ENCODE measurements around the gene MOCS2. TPM values are rescaled to one million over a fixed set of nuclear protein-coding genes. Genes with fewer than 3 reads are reported as not detected.

The MOCS2 gene
- total RNA-seq, 1 experiment from 2014 or later = 14.4 TPM

DNA sequence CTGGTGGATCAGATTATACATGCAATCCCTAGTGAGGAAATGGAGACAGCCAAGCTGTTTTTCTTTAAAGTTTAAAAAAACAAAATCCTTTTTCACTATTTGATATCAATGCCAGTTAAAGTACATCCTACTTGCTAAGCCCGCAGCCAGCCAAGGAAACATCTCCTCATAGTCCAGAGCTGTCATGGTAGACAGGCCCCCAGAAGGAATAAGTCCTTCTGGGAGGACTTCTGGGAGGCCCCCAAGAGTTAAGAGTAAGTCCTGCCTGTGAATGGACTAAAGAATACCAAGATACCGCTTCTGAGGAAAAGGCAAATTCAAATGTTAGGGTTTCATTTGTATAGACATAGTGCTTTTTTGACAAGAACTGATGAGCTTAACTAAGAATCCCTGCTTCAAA lies 38.3 kb downstream of the MOCS2 start (continued):
- TF ChIP-seq, protein P1, sequence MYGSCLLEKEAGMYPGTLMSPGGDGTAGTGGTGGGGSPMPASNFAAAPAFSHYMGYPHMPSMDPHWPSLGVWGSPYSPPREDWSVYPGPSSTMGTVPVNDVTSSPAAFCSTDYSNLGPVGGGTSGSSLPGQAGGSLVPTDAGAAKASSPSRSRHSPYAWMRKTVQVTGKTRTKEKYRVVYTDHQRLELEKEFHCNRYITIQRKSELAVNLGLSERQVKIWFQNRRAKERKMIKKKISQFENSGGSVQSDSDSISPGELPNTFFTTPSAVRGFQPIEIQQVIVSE (CRISPR knock-in tag; IDR thresholded peaks at IDR 0.05; ENCODE audit: borderline replicate concordance) = no peak
- TF ChIP-seq, protein P2, sequence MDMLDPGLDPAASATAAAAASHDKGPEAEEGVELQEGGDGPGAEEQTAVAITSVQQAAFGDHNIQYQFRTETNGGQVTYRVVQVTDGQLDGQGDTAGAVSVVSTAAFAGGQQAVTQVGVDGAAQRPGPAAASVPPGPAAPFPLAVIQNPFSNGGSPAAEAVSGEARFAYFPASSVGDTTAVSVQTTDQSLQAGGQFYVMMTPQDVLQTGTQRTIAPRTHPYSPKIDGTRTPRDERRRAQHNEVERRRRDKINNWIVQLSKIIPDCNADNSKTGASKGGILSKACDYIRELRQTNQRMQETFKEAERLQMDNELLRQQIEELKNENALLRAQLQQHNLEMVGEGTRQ (CRISPR knock-in tag; IDR thresholded peaks at IDR 0.05) = no peak
- TF ChIP-seq ZNF138 (CRISPR knock-in tag; conservative IDR thresholded peaks at IDR 0.05) = no peak
- TF ChIP-seq MXD4 (CRISPR knock-in tag; IDR thresholded peaks at IDR 0.05; ENCODE audit: borderline replicate concordance) = no peak
- TF ChIP-seq, protein P3, sequence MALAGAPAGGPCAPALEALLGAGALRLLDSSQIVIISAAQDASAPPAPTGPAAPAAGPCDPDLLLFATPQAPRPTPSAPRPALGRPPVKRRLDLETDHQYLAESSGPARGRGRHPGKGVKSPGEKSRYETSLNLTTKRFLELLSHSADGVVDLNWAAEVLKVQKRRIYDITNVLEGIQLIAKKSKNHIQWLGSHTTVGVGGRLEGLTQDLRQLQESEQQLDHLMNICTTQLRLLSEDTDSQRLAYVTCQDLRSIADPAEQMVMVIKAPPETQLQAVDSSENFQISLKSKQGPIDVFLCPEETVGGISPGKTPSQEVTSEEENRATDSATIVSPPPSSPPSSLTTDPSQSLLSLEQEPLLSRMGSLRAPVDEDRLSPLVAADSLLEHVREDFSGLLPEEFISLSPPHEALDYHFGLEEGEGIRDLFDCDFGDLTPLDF (CRISPR knock-in tag; IDR thresholded peaks at IDR 0.05) = no peak
- TF ChIP-seq SMAD3 (CRISPR knock-in tag; IDR thresholded peaks at IDR 0.05; ENCODE audit: borderline replicate concordance) = no peak
- TF ChIP-seq ZNF232 (CRISPR knock-in tag; IDR thresholded peaks at IDR 0.05) = no peak
- TF ChIP-seq, protein P4, sequence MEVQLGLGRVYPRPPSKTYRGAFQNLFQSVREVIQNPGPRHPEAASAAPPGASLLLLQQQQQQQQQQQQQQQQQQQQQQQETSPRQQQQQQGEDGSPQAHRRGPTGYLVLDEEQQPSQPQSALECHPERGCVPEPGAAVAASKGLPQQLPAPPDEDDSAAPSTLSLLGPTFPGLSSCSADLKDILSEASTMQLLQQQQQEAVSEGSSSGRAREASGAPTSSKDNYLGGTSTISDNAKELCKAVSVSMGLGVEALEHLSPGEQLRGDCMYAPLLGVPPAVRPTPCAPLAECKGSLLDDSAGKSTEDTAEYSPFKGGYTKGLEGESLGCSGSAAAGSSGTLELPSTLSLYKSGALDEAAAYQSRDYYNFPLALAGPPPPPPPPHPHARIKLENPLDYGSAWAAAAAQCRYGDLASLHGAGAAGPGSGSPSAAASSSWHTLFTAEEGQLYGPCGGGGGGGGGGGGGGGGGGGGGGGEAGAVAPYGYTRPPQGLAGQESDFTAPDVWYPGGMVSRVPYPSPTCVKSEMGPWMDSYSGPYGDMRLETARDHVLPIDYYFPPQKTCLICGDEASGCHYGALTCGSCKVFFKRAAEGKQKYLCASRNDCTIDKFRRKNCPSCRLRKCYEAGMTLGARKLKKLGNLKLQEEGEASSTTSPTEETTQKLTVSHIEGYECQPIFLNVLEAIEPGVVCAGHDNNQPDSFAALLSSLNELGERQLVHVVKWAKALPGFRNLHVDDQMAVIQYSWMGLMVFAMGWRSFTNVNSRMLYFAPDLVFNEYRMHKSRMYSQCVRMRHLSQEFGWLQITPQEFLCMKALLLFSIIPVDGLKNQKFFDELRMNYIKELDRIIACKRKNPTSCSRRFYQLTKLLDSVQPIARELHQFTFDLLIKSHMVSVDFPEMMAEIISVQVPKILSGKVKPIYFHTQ (CRISPR knock-in tag; IDR thresholded peaks at IDR 0.05) = no peak
- no peak for TF ChIP-seq RELA (CRISPR knock-in tag; IDR thresholded peaks at IDR 0.05; ENCODE audit: borderline replicate concordance)
- TF ChIP-seq ESRRA (CRISPR knock-in tag; IDR thresholded peaks at IDR 0.05; ENCODE audit: borderline replicate concordance) = no peak

DNA sequence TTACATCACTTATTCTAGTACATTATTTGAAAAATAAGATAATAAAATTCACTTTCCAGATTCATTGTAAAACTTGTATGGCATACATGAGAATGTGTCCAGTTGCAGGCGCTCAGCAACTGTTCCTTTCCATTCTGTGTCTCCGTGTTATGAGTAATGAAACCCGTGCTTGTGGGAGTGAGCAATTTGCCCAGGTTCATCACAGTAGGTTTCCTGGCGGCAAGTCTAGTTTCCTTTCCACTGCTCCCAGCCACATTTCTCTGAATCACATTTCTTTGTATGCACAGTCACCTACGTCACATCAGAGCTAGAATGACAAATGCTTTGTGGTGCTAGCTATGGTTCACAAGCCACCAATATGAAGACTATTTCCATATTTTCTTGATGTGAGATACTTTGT lies 39.9 kb downstream of the MOCS2 start:
- no peaks in the 10 kb centered on the region for H3K36me3 Mint-ChIP-seq
- no peak for TF ChIP-seq SOX15 (CRISPR knock-in tag; IDR thresholded peaks at IDR 0.05)
- no peak for TF ChIP-seq JAZF1 (CRISPR knock-in tag; IDR thresholded peaks at IDR 0.05)
- no peaks in the 10 kb centered on the region for H3K9me3 Mint-ChIP-seq
- ChIA-PET CTCF (interaction anchor here (1.2 kb wide), 1 partner anchor 34 kb away, joined by 3 read pairs; no protein-coding TSS in a partner anchor), POLR2A (no interaction called here)
- H3K4me1 Mint-ChIP-seq = no peaks in the 10 kb centered on the region
- DNase-seq (ENCODE audit: low spot score) (no peak), ATAC-seq (no peak)
- no peak overlapping the region for H3K4me3 Mint-ChIP-seq
- H3K27me3 Mint-ChIP-seq (ENCODE audit: low read depth) = no peaks in the 10 kb centered on the region
- H3K27ac Mint-ChIP-seq = no peak overlapping the region

DNA sequence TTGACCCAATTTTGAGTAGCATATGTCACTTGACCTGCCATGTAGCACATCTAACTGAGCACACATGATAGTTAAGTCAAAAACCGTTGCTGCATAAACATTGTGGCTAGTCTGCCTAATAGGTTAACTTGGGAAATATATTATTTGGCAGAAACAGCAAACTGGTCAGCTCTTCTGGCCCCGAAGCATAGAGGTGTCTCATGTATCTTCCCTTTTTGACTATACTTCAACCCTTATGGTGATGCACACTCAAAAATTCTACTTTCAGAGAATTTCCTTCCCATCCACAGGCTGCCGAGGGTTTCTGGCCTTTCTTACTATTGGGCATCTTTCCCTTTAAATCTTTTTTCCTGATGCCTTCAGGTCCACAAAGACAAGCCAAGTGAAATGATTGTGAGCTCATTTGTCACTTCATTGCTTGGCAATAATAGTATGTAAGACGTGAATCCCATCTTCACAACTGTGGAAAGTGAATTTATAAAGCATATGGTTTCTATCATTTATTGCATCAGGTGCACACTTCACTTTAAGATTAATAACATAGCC lies 41.2 kb downstream of the MOCS2 start:
- Mint-ChIP-seq H3K27ac (no peak overlapping the region), H3K9me3 (no peaks in the 10 kb centered on the region), H3K4me1 (no peaks in the 10 kb centered on the region), H3K4me3 (no peak overlapping the region), H3K36me3 (no peaks in the 10 kb centered on the region), H3K27me3 (ENCODE audit: low read depth) (no peaks in the 10 kb centered on the region)
- DNase-seq (ENCODE audit: low spot score) (no peak), ATAC-seq (no peak)
- ChIA-PET CTCF (no interaction called here), POLR2A (no interaction called here)
- no peak for TF ChIP-seq NR1H2 (CRISPR knock-in tag; IDR thresholded peaks at IDR 0.05)
- TF ChIP-seq, protein P5, sequence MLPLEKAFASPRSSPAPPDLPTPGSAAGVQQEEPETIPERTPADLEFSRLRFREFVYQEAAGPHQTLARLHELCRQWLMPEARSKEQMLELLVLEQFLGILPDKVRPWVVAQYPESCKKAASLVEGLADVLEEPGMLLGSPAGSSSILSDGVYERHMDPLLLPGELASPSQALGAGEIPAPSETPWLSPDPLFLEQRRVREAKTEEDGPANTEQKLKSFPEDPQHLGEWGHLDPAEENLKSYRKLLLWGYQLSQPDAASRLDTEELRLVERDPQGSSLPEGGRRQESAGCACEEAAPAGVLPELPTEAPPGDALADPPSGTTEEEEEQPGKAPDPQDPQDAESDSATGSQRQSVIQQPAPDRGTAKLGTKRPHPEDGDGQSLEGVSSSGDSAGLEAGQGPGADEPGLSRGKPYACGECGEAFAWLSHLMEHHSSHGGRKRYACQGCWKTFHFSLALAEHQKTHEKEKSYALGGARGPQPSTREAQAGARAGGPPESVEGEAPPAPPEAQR (CRISPR knock-in tag; IDR thresholded peaks at IDR 0.05) = no peak

Data from WTC11 (cell line).